HEK293 (cell line): ENCODE results near the gene MSI2.

ENCODE experiments used
- CTCF ChIP-seq: fragments of 450-650 bp; formaldehyde crosslinking; IDR thresholded peaks from 2 replicates; pipeline ENCODE4 v1.5.1; 2016; ENCODE audit warnings: missing biosample characterization, missing genetic modification characterization
- ZNF10 ChIP-seq: fragments of 450-650 bp; formaldehyde crosslinking; IDR thresholded peaks from 2 replicates; pipeline ENCODE4 v1.5.1; 2017; ENCODE audit warnings: missing biosample characterization, missing genetic modification characterization
- ZNF223 ChIP-seq: fragments of 450-650 bp; formaldehyde crosslinking; IDR thresholded peaks from 2 replicates; pipeline ENCODE4 v1.5.1; 2016; ENCODE audit warnings: missing biosample characterization, missing genetic modification characterization
- ZNF555 ChIP-seq: fragments of 450-650 bp; formaldehyde crosslinking; conservative IDR thresholded peaks from 2 replicates; pipeline ENCODE4 v1.5.1; 2017; ENCODE audit warnings: missing biosample characterization, mild to moderate bottlenecking, missing genetic modification characterization, inconsistent platforms

GRCh38 chr17:57370037-57370581 lies 113.8 kb downstream of the MSI2 start:
- TF ChIP-seq CTCF (tag by site-specific recombination) (no peak), ZNF223 (tag by site-specific recombination) (no peak), ZNF555 (tag by site-specific recombination) (no peak), ZNF10 (tag by site-specific recombination) (no peak)
